GM15510 (cell line): ENCODE measurements around the gene DPP9.
A peak's percentile ranks its signal among the peaks of the same experiment; 100 is the strongest.

Source experiments
- POLR2A ChIP-seq: IDR thresholded peaks from 3 replicates; pipeline ENCODE4 v1.6.1; 2011; ENCODE audit warnings: borderline replicate concordance; ENCODE audit not compliant: insufficient read length; ENCODE audit errors: extremely low read depth

Gene DPP9

DNA sequence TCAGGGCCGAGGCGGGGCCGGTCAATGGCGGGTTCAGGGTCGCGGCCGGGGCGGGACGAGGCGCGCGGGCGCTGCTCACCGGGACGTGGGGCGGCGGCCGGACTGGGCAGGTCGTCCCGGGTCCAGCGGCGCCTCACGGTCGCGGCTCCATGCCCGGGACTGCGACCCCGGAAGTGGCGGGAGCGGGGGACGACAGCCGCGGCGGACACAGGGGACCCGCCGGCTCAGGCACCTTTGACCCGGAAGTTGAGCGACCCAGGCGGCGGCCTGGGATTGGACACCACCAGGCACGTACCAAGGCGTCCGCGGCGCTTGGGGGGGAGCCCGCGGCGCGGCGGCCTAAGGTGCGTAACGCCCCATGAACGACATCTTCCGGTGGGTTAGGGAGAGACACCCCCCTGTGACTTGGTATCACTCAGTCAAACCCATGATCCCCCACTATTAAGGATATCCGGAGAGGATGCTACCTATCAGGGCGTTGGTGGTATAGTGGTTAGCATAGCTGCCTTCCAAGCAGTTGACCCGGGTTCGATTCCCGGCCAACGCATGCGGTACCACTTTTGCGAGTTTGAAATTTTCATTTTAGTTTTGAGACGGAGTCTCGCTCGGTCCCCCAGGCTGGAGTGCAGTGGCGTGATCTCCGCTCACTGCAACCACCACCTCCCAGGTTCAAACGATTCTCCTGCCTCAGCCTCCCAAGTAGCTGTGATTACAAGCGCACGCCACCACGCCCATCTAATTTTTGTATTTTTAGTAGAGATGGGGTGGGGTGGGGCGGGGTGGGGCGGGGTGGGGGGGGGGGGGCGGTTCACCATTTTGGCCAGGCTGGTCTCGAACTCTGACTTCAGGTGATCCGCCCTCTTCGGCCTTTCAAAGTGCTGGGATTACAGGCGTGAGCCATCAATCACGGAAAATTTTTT lies at the start of gene DPP9:
Gene DPP9, minus strand, starts transcription at position 248 of the 920 bp plus-strand sequence. CDS start 3,936 bp downstream, outside the sequence.
- TF ChIP-seq POLR2A = peak; percentile 65

DNA sequence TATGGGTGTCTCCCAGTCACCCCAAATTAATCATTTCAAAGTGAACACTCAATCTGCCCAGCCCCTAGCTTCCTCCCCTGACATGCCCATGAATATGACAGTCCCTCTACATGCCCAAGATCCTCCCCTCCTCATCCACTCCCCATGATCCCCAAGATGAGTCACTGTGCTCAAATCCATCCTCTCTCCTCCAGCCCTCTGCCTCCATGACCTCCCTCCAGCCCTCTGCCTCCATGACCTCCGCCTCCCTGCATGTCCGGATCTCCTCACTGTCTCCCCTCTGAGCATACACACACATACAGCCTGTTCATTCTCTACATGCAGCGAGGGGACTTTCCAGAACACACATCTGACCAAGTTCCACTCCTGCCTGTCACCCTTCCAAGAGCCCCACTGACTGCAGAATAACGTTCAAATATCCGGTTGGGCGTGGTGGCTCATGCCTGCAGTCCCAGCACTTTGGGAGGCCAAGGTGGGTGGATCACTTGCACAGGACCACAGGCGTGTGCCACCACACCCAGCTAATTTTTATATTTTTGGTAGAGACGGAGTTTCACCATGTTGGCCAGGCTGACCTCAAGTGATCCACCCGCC lies 49.5 kb upstream of the DPP9 start:
- TF ChIP-seq POLR2A = no peak

DNA sequence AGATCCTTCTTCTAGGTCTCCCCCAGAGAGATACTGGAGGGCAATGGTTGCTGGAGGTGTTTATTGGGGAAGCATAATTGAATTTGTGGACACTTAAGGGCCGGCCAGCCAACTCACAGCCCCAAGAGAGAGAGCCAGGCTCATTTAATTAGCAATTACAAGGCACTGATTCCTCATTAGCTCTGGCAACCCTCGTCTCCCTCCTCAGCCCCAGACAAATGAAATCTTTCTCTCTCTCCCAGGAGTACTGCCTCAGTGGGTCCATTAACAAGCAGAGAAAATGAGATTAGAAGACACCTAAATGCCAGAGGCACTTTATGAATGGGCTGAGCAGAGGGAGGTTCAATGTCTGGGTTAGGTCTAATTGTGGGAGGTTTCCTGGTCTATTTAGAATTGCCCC lies 48.9 kb upstream of the DPP9 start:
- TF ChIP-seq POLR2A = no peak

DNA sequence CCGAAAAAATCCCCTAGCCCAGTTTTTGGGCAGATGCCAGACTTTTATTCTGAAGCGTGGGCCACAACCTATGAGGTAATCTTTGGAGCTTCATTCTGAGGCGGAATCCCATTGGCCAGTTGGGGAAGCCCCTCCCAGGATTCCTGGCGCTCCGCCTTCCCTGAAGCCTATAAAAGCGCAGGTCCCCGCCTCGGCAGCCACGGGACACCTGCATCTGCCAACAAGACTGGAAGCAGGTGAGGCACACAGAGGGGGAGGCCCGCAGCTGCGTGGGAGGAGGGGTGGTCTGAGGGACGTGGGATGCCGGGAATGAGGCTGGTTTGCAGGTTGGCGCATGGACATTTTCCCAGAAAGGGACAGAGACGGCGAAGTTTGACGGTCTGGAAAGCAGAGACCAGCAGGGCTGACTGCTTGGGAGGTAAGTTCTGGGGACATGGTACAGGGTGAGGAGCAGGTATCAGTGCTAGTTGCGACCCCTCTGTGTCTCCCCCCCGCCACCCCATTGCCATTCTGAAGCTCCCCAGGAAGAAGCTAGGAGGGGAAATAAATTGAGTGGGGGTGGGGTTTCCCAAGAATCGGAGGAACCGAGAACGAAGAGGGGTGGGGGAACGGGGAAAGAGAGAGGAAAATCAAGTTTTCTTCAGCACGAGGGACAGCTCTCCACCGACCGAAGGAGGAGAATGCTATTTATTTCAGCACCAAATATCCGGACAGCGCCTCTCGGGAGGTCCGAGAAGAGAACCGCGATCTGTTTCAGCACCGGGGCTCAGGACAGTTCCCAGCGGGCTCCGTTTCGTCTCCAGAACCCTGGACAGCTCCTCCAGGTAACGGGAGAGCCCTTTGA lies 45.5 kb upstream of the DPP9 start:
- no peak for TF ChIP-seq POLR2A

DNA sequence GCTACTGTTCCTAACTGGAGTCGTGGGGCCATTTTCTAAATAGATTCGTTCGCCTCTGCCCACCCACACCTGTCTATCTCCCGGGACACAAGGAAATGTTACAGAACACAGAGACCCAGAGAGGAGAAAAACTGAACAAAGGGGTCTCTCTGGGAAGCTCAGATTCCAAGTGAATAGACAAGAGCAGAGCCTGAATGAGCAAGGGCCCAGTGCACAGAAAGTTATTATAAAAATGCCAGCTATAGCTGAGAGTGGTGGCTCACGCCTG lies 40.7 kb upstream of the DPP9 start:
- no peak for TF ChIP-seq POLR2A

DNA sequence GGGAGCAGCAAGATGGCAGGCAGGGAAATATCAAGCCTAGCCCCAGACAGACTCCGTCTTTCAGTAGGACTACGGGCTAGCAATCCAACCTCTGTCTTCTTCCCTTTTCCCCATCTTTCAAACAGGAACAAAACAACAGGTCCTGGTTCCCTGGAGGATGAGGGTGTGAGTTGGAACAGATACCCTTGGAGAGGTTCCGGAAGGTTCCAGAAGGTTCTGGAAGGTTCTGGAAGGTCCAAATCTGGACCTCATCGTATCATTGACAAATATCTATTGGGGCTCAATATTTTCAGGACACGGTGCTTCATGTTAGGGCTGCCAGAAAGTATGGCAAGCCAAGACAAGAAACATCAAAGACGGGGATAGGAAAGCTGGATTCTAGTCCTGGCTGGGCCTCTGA lies 39.4 kb upstream of the DPP9 start:
- no peak for TF ChIP-seq POLR2A

DNA sequence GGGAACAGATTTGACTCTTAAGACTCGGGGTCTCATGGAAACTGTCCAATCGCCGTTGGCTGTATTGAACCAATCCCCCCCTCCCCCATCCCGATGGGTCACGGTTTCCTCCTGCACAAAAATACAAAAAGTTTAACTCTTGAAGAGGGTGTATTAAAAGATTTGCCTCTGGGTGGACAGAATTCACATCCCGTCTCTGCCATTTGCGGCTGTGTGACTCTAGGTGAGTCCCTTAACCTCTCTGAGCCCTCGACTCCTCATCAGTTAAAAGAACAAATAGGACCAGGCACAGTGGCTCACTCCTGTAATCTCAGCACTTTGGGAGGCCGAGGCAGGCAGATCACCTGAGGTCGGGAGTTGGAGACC lies 36.6 kb upstream of the DPP9 start:
- TF ChIP-seq POLR2A = no peak

DNA sequence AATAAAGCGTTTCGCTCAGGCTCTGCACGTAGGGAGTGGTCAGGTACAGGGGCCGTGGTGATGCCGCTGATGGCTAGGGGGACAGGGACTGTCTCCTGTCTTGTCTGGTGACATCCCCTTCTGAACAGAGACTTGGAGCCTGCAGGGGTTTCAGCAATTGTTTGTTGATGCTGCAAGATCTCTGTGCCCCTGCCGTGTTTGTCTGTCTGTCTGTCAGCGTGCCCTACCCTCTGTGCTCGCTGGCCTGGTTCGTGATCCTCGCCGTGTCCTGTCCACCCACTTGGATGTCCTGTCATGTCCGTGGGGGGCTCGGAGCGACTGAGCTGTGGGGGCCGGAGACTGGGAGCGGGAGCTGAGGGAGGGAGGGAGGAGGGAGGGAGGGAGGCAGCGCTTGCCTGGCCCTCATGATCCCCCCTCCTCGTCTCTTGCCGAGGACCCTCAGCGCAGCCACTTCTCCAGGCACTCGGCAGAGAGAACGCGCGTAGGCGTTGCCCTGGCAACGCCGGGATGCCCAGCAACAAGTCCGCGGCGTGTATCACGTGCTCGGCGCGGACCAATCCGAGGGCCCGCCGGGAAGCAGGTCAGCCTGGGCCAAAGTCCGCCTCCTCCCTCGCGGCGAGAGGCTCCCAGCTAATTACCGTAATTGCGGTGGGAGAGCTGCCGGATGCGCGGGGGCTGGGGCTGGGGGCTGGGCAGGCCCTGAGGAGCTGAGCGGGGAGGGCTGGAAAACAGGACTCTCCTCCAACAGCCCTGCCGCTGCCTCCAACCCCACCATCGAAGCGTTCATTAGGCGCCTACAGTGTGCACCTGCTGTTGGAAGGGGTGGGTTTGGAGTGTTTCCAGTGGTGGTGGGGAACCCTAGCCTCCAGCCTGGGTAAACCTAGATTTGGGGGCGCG lies 36.0 kb upstream of the DPP9 start:
- no peak for TF ChIP-seq POLR2A

DNA sequence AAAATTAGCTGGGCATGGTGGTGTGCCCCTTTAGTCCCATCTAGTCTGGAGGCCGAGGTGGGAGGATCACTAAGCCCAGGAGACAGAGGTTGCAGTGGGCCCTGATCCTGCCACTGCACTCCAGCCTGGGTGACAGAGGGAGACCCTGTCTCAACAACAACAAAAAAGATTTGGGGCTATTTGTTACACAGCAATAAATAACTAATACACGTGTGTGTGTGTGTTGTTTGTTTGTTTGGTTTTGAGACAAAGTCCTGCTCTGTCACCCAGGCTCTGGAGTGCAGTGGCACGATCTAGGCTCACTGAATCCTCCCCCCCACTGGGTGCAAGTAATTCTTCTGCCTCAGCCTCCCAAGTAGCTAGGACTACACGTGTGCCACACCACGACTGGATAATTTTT lies 35.0 kb upstream of the DPP9 start:
- no peak for TF ChIP-seq POLR2A

DNA sequence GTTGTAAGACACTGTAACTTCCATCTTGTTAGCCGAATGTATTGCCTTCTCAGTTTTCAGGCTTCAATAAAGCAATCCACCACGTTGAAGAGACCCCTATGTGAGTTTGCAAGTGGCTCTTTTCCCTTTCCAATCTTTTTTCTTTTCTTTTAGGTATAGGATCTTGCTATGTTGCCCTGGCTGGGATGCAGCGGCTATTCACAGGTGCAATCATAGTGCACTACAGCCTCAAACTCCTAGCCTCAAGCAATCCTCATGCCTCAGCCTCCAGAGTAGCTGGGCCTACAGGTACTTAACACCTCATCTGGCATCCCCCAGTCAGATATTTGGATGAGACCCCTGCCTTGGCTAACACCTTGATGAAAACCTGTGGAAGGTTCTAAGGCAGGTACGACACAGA lies 34.4 kb upstream of the DPP9 start:
- TF ChIP-seq POLR2A = no peak

DNA sequence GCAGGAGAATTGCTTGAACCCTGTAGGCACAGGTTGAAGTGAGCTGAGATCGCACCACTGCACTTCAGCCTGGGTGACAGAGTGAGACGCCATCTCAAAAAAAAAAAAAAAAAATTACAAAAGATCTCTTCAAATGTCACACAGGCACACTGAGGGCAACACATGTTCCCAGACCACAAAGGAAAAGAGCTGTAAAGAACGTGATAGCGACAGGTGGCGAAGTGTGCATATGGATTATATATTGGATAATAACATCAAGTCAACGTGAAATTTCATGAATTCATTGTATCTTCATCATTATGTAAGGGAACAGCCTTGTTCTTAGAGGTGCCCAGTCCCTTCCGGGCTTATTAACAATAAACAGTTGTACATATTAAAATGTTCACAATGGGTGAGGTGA lies 31.8 kb upstream of the DPP9 start:
- no peak for TF ChIP-seq POLR2A

DNA sequence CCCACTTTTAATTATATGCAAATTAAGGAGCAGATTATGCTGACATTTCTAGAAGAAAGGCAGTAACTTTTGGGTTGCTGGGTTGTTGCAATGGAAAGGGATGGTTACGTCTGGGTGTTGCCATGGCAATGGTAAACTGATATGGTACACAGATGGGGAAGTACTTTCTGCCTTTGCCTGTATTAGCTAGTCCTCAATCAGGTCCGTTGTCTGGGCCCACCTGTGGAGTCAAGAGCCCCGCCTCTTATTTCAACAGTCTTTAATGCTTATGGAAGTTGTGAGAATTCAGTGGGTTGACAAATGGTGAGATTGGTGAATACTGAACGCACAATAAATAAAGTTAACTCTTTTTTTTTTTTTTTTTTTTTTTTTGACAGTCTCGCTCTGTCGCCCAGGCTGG lies 30.6 kb upstream of the DPP9 start:
- TF ChIP-seq POLR2A = no peak

DNA sequence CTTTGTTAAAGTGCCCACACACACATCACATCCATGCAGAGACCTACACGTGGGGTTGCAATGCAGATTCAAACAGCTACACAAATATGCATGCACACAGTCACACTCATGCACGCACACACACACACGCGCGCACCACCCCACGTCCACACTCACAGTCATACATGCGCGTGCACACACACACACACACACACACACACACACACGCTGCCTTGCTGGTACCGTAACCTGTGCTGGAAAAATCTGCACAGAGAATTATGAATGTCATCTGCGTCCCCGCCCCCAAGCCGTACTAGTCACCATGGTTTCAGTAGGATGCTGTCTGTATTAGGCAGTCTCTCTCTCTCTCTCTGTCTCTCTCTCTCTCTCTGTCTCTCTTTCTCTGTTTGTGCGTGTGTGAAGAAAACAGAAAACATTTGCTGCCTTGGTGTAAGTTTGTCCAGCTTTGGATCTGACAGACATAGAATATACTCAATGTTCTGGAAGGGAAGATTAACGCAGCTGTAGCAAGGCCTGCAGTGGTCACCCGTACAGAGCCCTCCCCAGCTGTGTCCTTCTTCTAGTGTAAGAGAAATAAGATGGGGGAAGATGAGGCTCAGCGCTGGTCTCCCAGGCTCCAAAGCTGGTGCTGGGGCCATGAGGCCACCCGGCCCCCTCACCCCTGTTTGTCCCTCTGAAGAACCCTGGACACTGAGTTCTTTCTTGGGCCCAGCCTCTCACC lies 26.4 kb upstream of the DPP9 start:
- TF ChIP-seq POLR2A = no peak

DNA sequence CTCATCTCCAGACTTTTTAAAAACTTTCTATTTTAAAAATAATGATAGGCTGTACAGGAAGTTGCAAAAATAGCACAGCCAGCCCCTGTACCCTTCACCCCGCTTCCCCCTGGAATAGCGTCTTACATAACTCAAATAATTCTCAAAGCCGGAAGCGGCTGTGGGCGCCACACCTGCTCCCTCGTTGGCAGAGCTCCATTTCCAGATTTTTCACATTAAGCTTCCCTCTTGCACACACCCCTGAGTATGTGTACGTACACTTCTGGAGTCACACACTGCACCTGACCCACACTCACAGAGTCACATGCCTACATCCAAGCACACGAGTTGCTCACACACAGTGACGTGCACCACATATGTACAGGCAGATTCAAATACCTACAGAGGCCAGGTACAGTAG lies 24.9 kb upstream of the DPP9 start:
- TF ChIP-seq POLR2A = no peak
